ENCODE data around the gene RGL1.
"Not testable (repeated sequence)": the region's sequence is repeated elsewhere in the genome, so short reads cannot be mapped to it uniquely, and the experiment has no call there.

The RGL1 gene

GRCh38 chr1:183804916-183805841 lies at the start of gene RGL1:
Gene RGL1 (plus strand): TSS chr1:183805120. CDS start chr1:183805298, 178 bp downstream.
- peak in 1 of 2 experiments; percentile 15 for DNase-seq (ENCODE audit: low read depth in 2 of 2)

- no peak for DNase-seq (ENCODE audit: low read depth in 2 of 2)
These were observed 48.6 kb upstream of the RGL1 start for GRCh38 chr1:183756326-183756725.

- no peak for DNase-seq (ENCODE audit: low read depth in 2 of 2)
These were observed 47.9 kb upstream of the RGL1 start for GRCh38 chr1:183757061-183757460.

- no peak for DNase-seq (ENCODE audit: low read depth in 2 of 2)
These were observed 46.0 kb upstream of the RGL1 start for GRCh38 chr1:183758913-183759312.

GRCh38 chr1:183760661-183761060 lies 44.3 kb upstream of the RGL1 start:
- DNase-seq (ENCODE audit: low read depth in 2 of 2): no peak

GRCh38 chr1:183761871-183762270 lies 43.0 kb upstream of the RGL1 start:
- no peak for DNase-seq (ENCODE audit: low read depth in 2 of 2)

- not testable (repeated sequence) for DNase-seq (ENCODE audit: low read depth in 2 of 2)
These were observed 42.1 kb upstream of the RGL1 start for GRCh38 chr1:183762856-183763255.

GRCh38 chr1:183764981-183765380 lies 39.9 kb upstream of the RGL1 start:
- DNase-seq (ENCODE audit: low read depth in 2 of 2): no peak

- no peak for DNase-seq (ENCODE audit: low read depth in 2 of 2)
These were observed 34.7 kb upstream of the RGL1 start for GRCh38 chr1:183769956-183770815.

- no peak for DNase-seq (ENCODE audit: low read depth in 2 of 2)
These were observed 34.1 kb upstream of the RGL1 start for GRCh38 chr1:183770816-183771128.

- DNase-seq (ENCODE audit: low read depth in 2 of 2): no peak
These were observed 31.2 kb upstream of the RGL1 start for GRCh38 chr1:183773482-183774274.

- no peak for DNase-seq (ENCODE audit: low read depth in 2 of 2)
These were observed 30.0 kb upstream of the RGL1 start for GRCh38 chr1:183774938-183775337.

- no peak for DNase-seq (ENCODE audit: low read depth in 2 of 2)
These were observed 28.2 kb upstream of the RGL1 start for GRCh38 chr1:183776731-183777130.

GRCh38 chr1:183777328-183777727 lies 27.6 kb upstream of the RGL1 start:
- no peak for DNase-seq (ENCODE audit: low read depth in 2 of 2)

GRCh38 chr1:183778045-183778444 lies 26.9 kb upstream of the RGL1 start:
- DNase-seq (ENCODE audit: low read depth in 2 of 2): no peak

GRCh38 chr1:183778568-183779433 lies 26.1 kb upstream of the RGL1 start:
- DNase-seq (ENCODE audit: low read depth in 2 of 2): no peak

- DNase-seq (ENCODE audit: low read depth in 2 of 2): no peak
These were observed 24.8 kb upstream of the RGL1 start for GRCh38 chr1:183780159-183780558.

- no peak for DNase-seq (ENCODE audit: low read depth in 2 of 2)
These were observed 24.2 kb upstream of the RGL1 start for GRCh38 chr1:183780757-183781156.

GRCh38 chr1:183783342-183783741 lies 21.6 kb upstream of the RGL1 start:
- no peak for DNase-seq (ENCODE audit: low read depth in 2 of 2)

- DNase-seq (ENCODE audit: low read depth in 2 of 2): no peak
These were observed 20.9 kb upstream of the RGL1 start for GRCh38 chr1:183783767-183784637.

Measured in stimulated activated CD4-positive, alpha-beta T cell treated with anti-CD3 and anti-CD28 coated beads, Interleukin-12 subunit alpha, Interleukin-12 subunit beta, amount 100 ng/mL, for 24 hours (primary cell).